Endothelial cell of umbilical vein (primary cell): ENCODE results near the gene RAB1A. TPM values are rescaled to one million over a fixed set of nuclear protein-coding genes. Genes with fewer than 3 reads are reported as not detected.
A peak's percentile ranks its signal among the peaks of the same experiment; 100 is the strongest.

Experiments
- BruUV-seq: library from RNA; stranded (reverse); fragments of 400-500 nt; replicated peaks from 2 replicates; lab custom pipeline; 2021; lab: Mats Ljungman, UMichigan
- CTCF ChIA-PET: fragments of 300-600, 350-600 bp; sonication (Branson Sonifier 250); formaldehyde crosslinking; loops from one replicate; lab custom pipeline; 2021; ENCODE audit warnings: antibody characterized with exemption, inconsistent platforms; lab: Charles Lee
- POLR2A ChIA-PET: fragments of 300-600, 350-600 bp; sonication (Branson Sonifier 250); formaldehyde crosslinking; loops from one replicate; lab custom pipeline; 2021; ENCODE audit warnings: antibody characterized with exemption, inconsistent platforms; lab: Charles Lee
- DNase-seq: peaks from one replicate; pipeline ENCODE4 v3.0.0-alpha.2; 2011; ENCODE audit warnings: low read depth, low spot score
- FAIRE-seq: peaks from 2 replicates; lab custom pipeline; 2011; peaks lifted over from hg19 to GRCh38; lab: Jason Lieb, UNC
- H2AFZ ChIP-seq: 2 replicates; pipeline ENCODE4 v1.6.0; 2012; ENCODE audit warnings: low read depth, low read length, control low read depth, inconsistent platforms
- H3K27ac ChIP-seq: 2 replicates; pipeline ENCODE4 v1.5.1; 2011; ENCODE audit warnings: low read depth, mild to moderate bottlenecking, control low read depth, low read length, moderate library complexity; ENCODE audit not compliant: insufficient read depth
- H3K27me3 ChIP-seq, 2 experiments: 2 replicates each; pipeline versions ENCODE4 v1.6.0 to v1.6.1; 2011; ENCODE audit warnings: low read length in 2 of 2, mixed read lengths in 1 of 2; ENCODE audit not compliant: control insufficient read depth in 2 of 2, insufficient read depth in 2 of 2
- H3K36me3 ChIP-seq, 2 experiments: 2 replicates in 1 of 2; 3 replicates in 1 of 2; pipeline ENCODE4 v1.5.1; 2011; ENCODE audit warnings: low read length in 2 of 2, mild to moderate bottlenecking in 1 of 2, moderate library complexity in 1 of 2; ENCODE audit not compliant: control insufficient read depth in 2 of 2, insufficient read depth in 2 of 2; ENCODE audit errors: extremely low read depth in 1 of 2
- H3K4me1 ChIP-seq: 3 replicates; pipeline ENCODE4 v1.5.1; 2011; ENCODE audit warnings: mild to moderate bottlenecking, low read length; ENCODE audit not compliant: control insufficient read depth, insufficient read depth; ENCODE audit errors: extremely low read depth
- H3K4me2 ChIP-seq: 2 replicates; pipeline ENCODE4 v1.6.1; 2011; ENCODE audit warnings: low read length, control low read depth, mixed read lengths; ENCODE audit not compliant: insufficient read depth
- H3K4me3 ChIP-seq, 3 experiments: fragments of 200-600 bp in 1 of 3; sonication (generic), shearing (Covaris generic) in 1 of 3; replicated peaks in 1 of 3; 2 replicates each; pipeline ENCODE4 v1.5.1; 2011 to 2016; ENCODE audit warnings: control low read depth in 3 of 3, low read length in 3 of 3, mild to moderate bottlenecking in 2 of 3, inconsistent platforms in 1 of 3, low read depth in 1 of 3, moderate library complexity in 1 of 3; ENCODE audit not compliant: insufficient read depth in 1 of 3
- H3K79me2 ChIP-seq: 2 replicates; pipeline ENCODE4 v1.6.0; 2012; ENCODE audit warnings: low read length, inconsistent platforms; ENCODE audit not compliant: control insufficient read depth, insufficient read depth
- H3K9ac ChIP-seq: replicated peaks from 2 replicates; pipeline ENCODE3; 2011; ENCODE audit warnings: low read length, control low read depth; ENCODE audit not compliant: insufficient read depth; ENCODE audit errors: extremely low read depth
- H3K9me1 ChIP-seq: replicated peaks from 3 replicates; pipeline ENCODE4 v1.6.0; 2011; ENCODE audit warnings: mild to moderate bottlenecking, low read length; ENCODE audit not compliant: control insufficient read depth, insufficient read depth; ENCODE audit errors: extremely low read depth
- H3K9me3 ChIP-seq: replicated peaks from 2 replicates; pipeline ENCODE4 v1.5.1; 2012; ENCODE audit warnings: low read length, inconsistent platforms; ENCODE audit not compliant: control insufficient read depth, insufficient read depth
- H4K20me1 ChIP-seq: replicated peaks from 2 replicates; pipeline ENCODE3; 2011; ENCODE audit warnings: mild to moderate bottlenecking, low read length; ENCODE audit not compliant: control insufficient read depth, insufficient read depth; ENCODE audit errors: extremely low read depth
- EZH2 ChIP-seq: IDR thresholded peaks from 2 replicates; pipeline ENCODE4 v1.6.1; 2012; ENCODE audit warnings: borderline replicate concordance, low read depth, mild to moderate bottlenecking, moderate library complexity, low read length, inconsistent platforms; ENCODE audit not compliant: severe bottlenecking
- FOS ChIP-seq: IDR thresholded peaks from 2 replicates; pipeline ENCODE4 v1.6.1; 2011; ENCODE audit warnings: mild to moderate bottlenecking, low read length, moderate library complexity, borderline replicate concordance; ENCODE audit not compliant: insufficient read depth
- GATA2 ChIP-seq: IDR thresholded peaks from 2 replicates; pipeline ENCODE4 v1.7.0; 2011; ENCODE audit warnings: low read depth, mild to moderate bottlenecking, moderate library complexity, mixed read lengths, low read length; ENCODE audit not compliant: insufficient read length, insufficient read depth
- JUN ChIP-seq: IDR thresholded peaks from 2 replicates; pipeline ENCODE4 v1.6.1; 2011; ENCODE audit warnings: borderline replicate concordance, low read depth; ENCODE audit not compliant: insufficient read length, insufficient read depth
- MYC ChIP-seq: IDR thresholded peaks from one replicate; pipeline ENCODE4 v1.6.1; 2011; ENCODE audit warnings: mild to moderate bottlenecking, low read depth, low read length
- POLR2A ChIP-seq: IDR thresholded peaks from 2 replicates; pipeline ENCODE4 v1.6.1; 2012; ENCODE audit warnings: low read depth, mild to moderate bottlenecking, control low read depth, low read length
- POLR2AphosphoS5 ChIP-seq: IDR thresholded peaks from 2 replicates; pipeline ENCODE4 v1.6.1; 2012; ENCODE audit warnings: low read depth, mild to moderate bottlenecking, control low read depth, low read length, moderate library complexity; ENCODE audit not compliant: insufficient read depth
- dilution Hi-C: fragments of 300-500 bp; cut with MboI; formaldehyde crosslinking; loops from one replicate; pipeline ENCODE4 v1.15.0; 2019; ENCODE audit warnings: low sequenced_read_pairs; ENCODE audit not compliant: extremely low pct_ligation_motif_present
- intact Hi-C: fragments of 100-400 bp; cut with micrococcal nuclease; formaldehyde crosslinking; loops from one replicate; pipeline ENCODE4 v1.10.0; 2022
- polyA plus RNA-seq, 4 experiments: library from polyadenylated mRNA; depleted of rRNA in 3 of 4; stranded (reverse) in 3 of 4; unstranded in 1 of 4; fragments of >200 nt; gene quantifications; 2 replicates each; pipeline versions ENCODE4 v1.2.1 to v1.2.3, GENCODE V29; 2011 to 2012; ENCODE audit warnings: missing spikeins in 1 of 4
- total RNA-seq: library from RNA; stranded (reverse); gene quantifications from 2 replicates; pipeline ENCODE4 v1.2.3, GENCODE V29; 2021
- TF ChIP-seq, protein P1 (sequence below), 2 donors: IDR thresholded peaks; 1 replicate in 1 of 2; 2 replicates in 1 of 2; pipeline ENCODE4 v1.5.1; 2011; ENCODE audit warnings: low read length in 2 of 2, mild to moderate bottlenecking in 2 of 2, moderate library complexity in 2 of 2, control low read depth in 1 of 2, inconsistent platforms in 1 of 2, low read depth in 1 of 2; ENCODE audit not compliant: insufficient read depth in 1 of 2; ENCODE audit errors: extremely low read depth in 1 of 2
- TF ChIP-seq, protein P2 (sequence below): IDR thresholded peaks from 2 replicates; pipeline ENCODE4 v1.6.1; 2011; ENCODE audit not compliant: insufficient read depth, insufficient read length

Gene RAB1A
- total and polyA plus RNA-seq, 2 donors (not counting 3 experiments of a cell fraction or from before 2014, with no cell fraction given) = 121 to 176 TPM

DNA sequence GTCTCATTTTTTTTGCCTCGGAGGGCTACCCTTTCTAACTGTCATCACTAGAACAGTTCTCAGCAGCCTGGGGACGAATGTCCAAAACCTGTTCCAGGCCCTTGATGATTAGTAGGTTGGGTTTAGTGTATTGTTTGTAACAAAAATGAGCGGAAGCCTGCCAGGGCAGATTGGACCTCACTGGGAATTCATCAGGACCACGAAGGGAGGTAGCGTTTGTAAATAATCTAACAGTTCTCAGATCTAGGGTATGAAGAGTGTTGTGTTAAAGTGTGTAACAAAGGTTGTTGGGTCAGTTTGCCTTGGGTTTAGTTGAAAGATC is 72.9 kb downstream of the RAB1A start:
- no peak for FAIRE-seq
- intact Hi-C loops (loop anchor here (1.0 to 5.0 kb wide), 3 partner anchors 73 to 376 kb away; partner anchors contain the start of genes ACTR2, RAB1A and SPRED2), dilution Hi-C loops (no loop called here)
- TF ChIP-seq POLR2AphosphoS5 (no peak), POLR2A (no peak), FOS (no peak), EZH2 (no peak), JUN (no peak), MYC (no peak), GATA2 (no peak)
- TF ChIP-seq, protein P1, sequence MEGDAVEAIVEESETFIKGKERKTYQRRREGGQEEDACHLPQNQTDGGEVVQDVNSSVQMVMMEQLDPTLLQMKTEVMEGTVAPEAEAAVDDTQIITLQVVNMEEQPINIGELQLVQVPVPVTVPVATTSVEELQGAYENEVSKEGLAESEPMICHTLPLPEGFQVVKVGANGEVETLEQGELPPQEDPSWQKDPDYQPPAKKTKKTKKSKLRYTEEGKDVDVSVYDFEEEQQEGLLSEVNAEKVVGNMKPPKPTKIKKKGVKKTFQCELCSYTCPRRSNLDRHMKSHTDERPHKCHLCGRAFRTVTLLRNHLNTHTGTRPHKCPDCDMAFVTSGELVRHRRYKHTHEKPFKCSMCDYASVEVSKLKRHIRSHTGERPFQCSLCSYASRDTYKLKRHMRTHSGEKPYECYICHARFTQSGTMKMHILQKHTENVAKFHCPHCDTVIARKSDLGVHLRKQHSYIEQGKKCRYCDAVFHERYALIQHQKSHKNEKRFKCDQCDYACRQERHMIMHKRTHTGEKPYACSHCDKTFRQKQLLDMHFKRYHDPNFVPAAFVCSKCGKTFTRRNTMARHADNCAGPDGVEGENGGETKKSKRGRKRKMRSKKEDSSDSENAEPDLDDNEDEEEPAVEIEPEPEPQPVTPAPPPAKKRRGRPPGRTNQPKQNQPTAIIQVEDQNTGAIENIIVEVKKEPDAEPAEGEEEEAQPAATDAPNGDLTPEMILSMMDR (IDR thresholded peaks at IDR 0.05; ENCODE audit: extremely low read depth in 1 of 2, insufficient read depth in 1 of 2, low read depth in 1 of 2, low read length in 2 of 2) = no peak
- TF ChIP-seq, protein P2, sequence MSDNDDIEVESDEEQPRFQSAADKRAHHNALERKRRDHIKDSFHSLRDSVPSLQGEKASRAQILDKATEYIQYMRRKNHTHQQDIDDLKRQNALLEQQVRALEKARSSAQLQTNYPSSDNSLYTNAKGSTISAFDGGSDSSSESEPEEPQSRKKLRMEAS = no peak
- peaks cover 33% of the 10 kb centered on the region for H3K4me1 ChIP-seq
- H3K4me3 ChIP-seq = peak overlapping the region; percentile 74 to 96 (median 78)
- H3K9me3 ChIP-seq = no peaks in the 10 kb centered on the region
- peaks cover 23% of the 10 kb centered on the region for H3K79me2 ChIP-seq
- ChIA-PET POLR2A (no interaction called here), CTCF (interaction anchor here (0.8 to 1.4 kb wide), 7 partner anchors 9 to 404 kb away, joined by 3 to 4 read pairs (median 3); no protein-coding TSS in a partner anchor)
- H3K27me3 ChIP-seq = no peaks in the 10 kb centered on the region
- peak overlapping the region; percentile 81 for H3K27ac ChIP-seq
- H3K36me3 ChIP-seq = no peaks in the 10 kb centered on the region
- H3K9ac ChIP-seq = peak overlapping the region; percentile 83
- H4K20me1 ChIP-seq = no peaks in the 10 kb centered on the region
- H3K4me2 ChIP-seq = peak overlapping the region; percentile 98
- TSS peak; percentile 8 for BruUV-seq
- peak; percentile 52 for DNase-seq
- H2AFZ ChIP-seq = peak overlapping the region; percentile 45
- H3K9me1 ChIP-seq = peaks cover 2% of the 10 kb centered on the region
